Measurements from ENCODE around the gene NRCAM.

Gene NRCAM

GRCh38 chr7:108152198-108152597, 304.0 kb downstream of the NRCAM start:
- DNase-seq (ENCODE audit: low read depth): no peak

DNA sequence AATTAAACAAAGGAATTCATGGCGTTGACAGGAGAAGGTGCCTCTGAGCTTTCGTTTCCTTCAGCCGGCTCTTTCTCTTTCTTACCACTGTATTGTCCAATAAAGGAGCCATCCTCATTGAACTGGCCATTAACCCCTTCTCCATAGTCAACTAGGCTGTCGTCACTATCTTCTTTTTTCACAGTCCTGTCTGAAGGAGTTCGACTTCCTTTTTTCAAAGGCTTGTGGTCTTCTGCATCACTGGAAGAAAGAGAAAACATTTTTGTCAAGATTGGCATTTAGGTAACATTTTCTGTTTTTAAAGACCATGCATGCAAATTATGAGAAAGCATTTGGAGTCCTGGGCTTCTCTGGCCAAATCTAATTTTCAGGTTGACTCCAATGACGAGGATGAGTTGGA, 306.3 kb downstream of the NRCAM start:
- DNase-seq (ENCODE audit: low read depth): no peak

DNA sequence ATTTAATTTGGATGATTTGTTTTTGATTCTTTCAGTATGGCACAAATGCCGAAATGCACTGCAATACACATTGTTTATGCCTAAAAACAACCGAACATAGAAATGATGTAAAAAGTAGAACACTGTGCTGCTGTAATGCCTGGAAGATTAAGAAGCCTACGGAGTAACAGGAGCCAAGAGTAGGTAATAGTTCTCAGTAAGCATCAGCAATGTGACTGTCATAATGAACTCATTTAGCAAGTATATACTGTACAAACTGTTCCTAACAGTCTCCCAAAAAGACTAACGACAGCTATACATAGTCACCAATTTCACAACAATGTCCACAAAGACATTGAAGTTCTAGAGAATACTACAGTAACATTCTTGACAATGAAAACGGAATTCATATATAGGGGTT, 307.1 kb downstream of the NRCAM start:
- DNase-seq (ENCODE audit: low read depth): no peak

- DNase-seq (ENCODE audit: low read depth): no peak
Observed at GRCh38 chr7:108147031-108147563, 309.1 kb downstream of the NRCAM start.

DNA sequence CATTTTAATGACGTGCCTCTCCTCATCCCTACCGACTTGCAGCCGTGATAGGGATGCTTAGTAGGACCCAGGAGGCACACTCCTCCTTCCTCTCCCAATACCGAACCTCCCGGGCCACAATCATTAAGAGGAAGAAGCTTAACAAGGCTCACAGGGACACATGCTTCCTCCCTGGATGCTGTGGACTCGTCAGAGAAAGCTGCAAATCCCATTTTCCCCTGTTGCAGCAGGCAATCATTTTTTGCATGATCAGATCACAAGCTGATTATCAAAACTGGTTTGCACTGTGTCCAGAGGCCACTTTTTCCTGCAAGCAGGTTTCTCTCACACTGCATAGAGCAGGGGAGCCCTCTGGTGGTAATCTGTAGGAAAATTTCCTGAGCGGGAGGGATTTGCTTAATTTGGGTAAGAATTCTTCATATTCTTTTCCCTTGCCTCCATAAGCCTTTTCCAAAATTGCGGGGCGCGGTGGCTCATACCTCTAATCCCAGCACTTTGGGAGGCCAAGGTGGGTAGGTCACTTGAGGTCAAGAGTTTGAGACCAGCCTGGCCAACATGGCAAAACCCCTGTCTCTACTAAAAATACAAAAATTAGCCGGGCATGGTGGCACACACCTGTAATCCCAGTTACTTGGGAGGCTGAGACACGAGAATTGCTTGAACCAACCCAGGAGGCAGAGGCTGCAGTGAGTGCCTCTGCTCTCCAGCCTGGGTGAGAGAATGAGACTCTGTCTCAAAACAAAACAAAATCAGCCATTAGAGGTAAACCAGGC, 310.0 kb downstream of the NRCAM start:
- peak; percentile 85 for DNase-seq (ENCODE audit: low read depth)

GRCh38 chr7:108145401-108145800, 310.8 kb downstream of the NRCAM start:
- no peak for DNase-seq (ENCODE audit: low read depth)

DNA sequence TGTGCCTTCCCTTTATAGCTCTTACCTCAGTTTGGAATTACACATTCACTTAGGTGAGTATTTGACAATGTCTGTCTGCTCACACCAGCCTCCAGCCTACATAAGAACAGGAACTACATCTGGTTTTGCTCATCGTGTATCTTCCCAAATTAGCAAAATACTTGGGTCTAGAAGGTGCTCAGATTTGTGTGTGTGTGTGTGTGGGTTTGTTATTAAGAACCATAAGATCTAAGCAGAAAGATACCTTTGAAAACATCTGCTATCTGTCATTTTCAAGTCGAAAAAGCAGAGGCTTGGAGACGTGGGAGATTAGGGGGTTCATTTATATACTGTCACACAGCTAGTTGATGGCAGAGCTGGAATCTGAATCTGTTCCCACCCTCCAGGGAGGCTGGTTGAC, 311.3 kb downstream of the NRCAM start:
- no peak for DNase-seq (ENCODE audit: low read depth)

GRCh38 chr7:108143658-108144420, 312.4 kb downstream of the NRCAM start:
- no peak for DNase-seq (ENCODE audit: low read depth)

DNA sequence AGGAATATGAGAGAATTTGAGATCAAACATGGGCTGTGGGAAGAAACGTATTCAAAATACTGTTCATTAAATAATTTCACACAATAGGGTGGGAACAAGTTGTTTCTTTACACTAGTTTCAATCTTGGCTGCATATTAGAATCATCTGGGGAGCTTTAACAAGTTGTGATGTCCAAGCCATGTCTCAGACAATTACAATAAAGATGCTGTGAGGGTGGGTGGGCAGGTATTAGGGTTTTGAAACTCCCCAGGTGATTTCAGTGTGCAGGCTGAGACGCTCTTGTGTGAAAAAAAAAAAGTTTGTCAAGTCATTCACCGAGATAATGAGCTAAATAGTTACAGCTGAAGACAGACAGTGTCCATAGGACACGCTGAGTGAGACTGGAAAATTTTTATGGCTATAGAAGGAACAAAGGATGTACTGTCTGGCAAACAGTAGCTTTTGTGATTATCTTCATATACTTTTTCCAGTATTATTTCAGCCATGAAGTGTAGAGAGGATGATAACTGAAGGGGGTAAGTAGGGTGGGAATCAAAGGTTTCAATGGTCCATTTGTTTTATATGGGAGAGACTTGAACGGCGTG, 313.5 kb downstream of the NRCAM start:
- DNase-seq (ENCODE audit: low read depth): no peak

- DNase-seq (ENCODE audit: low read depth): no peak
Observed at GRCh38 chr7:108142180-108142579, 314.1 kb downstream of the NRCAM start.

- no peak for DNase-seq (ENCODE audit: low read depth)
Observed at GRCh38 chr7:108140671-108141070, 315.6 kb downstream of the NRCAM start.

- DNase-seq (ENCODE audit: low read depth): no peak
Observed at GRCh38 chr7:108138911-108139310, 317.3 kb downstream of the NRCAM start.

DNA sequence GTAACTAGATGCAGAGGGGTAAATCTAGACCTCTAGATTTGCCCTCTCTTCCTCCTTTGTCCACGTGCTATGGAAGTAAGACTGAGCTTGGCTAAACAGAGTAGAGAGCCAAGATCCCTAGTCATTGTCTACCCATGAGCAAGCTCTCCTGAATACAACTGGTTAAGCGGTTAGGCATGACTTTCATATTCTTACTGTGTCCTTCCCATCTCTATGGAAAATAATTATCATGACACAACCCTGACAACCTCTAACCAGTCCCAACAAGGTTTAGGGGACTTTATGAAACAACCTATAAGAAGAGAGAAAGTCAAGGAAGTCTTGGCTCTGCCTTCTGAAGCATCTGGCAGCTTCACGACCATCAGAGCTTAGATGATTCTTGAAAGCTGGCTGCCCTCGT, 318.2 kb downstream of the NRCAM start:
- no peak for DNase-seq (ENCODE audit: low read depth)

DNA sequence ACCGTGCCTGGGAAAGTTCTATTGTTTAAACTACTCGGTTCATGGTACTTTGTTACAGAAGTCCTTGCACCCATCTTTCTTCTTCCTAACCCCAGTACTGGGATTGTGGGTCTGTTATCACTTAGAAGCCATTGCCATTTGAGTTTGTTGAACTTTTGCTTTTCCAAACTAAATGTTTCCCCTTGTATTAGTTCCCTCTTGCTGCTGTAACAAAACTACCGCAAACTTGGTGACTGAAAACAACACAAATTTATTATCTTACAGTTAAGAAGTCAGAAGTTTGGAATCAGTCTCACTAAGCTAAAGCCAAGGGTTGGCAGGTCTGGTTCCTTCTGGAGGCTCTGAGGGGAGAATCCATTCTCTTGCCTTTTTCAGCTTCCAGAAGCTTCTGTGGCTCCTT, 319.2 kb downstream of the NRCAM start:
- no peak for DNase-seq (ENCODE audit: low read depth)

DNA sequence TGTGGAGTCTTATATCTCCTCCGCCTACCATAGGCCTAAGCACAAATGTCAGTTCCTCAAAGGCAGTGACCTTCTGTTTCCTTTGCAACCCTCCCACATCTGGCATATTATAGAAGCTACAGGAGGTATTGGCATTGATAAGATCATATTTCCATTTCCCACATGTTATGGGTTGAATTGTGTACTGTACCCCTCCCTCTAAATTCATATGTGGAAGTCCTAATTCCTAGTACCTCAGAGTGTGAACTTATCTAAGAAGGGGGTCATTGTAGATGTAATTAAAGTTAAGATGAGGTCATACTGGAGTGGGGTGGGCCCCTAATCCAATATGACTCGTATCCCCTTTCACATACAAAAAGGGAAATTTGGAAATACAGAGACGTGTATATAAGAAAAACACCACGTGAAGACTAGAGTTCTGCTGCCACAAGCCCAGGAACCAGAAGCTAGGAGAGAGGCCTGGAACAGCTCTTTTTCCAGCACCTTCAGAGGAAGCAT, 320.0 kb downstream of the NRCAM start:
- DNase-seq (ENCODE audit: low read depth): no peak

GRCh38 chr7:108135446-108136190, 320.6 kb downstream of the NRCAM start:
- no peak for DNase-seq (ENCODE audit: low read depth)

DNA sequence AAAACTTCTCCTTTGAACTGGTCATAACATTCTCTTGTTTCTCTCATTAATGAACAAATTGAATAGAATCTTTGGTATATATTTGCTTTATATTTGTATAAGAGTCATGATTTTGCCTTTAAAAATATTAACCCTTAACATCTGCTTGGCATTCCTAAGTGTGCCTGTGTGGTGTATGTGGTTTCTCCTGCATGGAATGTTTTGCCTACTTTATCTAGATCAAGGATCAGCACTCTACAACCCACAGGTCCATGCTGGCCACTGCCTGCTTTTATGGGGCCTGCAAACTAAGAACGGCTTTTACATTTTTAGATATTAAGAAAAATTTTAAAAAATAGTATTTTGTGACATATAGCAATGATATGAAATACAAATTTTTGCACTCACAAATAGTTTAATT, 321.8 kb downstream of the NRCAM start:
- DNase-seq (ENCODE audit: low read depth): no peak

GRCh38 chr7:108132551-108133265, 323.5 kb downstream of the NRCAM start:
- peak; percentile 27 for DNase-seq (ENCODE audit: low read depth)

DNA sequence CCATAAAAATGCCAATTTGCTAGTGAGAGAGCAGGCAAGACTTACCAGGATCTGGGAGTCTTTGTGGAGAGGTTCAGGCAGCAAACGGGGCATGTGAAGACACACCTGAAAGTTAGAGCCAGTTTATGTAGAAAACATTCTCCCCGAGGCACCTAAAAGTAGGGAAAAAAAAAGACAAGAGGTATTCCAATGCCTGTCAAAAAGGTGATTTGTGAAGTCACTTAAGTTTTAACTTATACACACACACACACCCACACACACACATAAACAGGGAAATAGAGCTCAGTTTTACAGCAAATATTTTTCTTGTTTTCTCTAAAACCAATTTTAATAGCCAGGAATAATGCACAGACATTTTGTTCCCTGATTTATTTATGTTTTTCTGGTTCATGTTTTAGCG, 326.0 kb downstream of the NRCAM start, which contains the start of gene LAMB4:
Gene LAMB4, minus strand, starts transcription at position 101 of the 400 bp plus-strand sequence. CDS start 7,197 bp downstream, outside the sequence.
- no peak for DNase-seq (ENCODE audit: low read depth)

- peak; percentile 8 for DNase-seq (ENCODE audit: low read depth)
Observed at GRCh38 chr7:108129018-108129965, 326.9 kb downstream of the NRCAM start.

Measured in iris pigment epithelial cell (primary cell).